Cardiac fibroblast (primary cell): ENCODE data around the gene ITGA1.
A peak's percentile ranks its signal among the peaks of the same experiment; 100 is the strongest.
"Not testable (repeated sequence)": the region's sequence is repeated elsewhere in the genome, so short reads cannot be mapped to it uniquely, and the experiment has no call there.

Source experiments
- DNase-seq, 2 donors: peaks; one replicate each; pipeline versions ENCODE4 v3.0.0 to v3.0.0-alpha.2; 2010; ENCODE audit warnings: low read depth in 2 of 2
- H3K4me3 ChIP-seq, 2 donors: replicated peaks in 1 of 2; 1 replicate in 1 of 2; 2 replicates in 1 of 2; pipeline ENCODE4 v1.5.1; 2011; ENCODE audit warnings: low read depth in 2 of 2, low read length in 2 of 2, mild to moderate bottlenecking in 2 of 2, moderate library complexity in 1 of 2
- TF ChIP-seq, protein P1 (sequence below): IDR thresholded peaks from one replicate; pipeline ENCODE4 v1.5.1; 2011; ENCODE audit warnings: low read depth, mild to moderate bottlenecking, low read length, inconsistent platforms

Gene ITGA1

DNA sequence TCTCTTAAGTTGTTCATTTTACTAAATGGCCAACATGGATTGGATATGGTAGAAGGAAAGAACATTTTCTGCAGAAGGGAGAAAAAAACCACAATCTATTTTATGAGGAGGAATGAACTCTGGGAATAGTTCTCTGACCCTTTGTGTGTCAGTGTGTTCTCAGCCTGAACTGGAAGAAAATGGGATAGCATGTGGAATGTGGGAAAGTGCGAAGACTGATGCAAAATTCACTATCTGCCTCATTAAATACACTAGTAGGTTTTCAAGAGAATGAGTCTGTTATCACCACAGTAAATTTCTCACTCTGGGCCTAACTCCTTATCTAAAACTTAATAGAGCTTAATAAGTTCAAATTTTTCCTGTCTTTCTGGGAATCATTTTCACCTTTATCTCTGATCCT lies 22.7 kb downstream of the ITGA1 start:
- no peak overlapping the region for H3K4me3 ChIP-seq
- no peak for DNase-seq
- TF ChIP-seq, protein P1, sequence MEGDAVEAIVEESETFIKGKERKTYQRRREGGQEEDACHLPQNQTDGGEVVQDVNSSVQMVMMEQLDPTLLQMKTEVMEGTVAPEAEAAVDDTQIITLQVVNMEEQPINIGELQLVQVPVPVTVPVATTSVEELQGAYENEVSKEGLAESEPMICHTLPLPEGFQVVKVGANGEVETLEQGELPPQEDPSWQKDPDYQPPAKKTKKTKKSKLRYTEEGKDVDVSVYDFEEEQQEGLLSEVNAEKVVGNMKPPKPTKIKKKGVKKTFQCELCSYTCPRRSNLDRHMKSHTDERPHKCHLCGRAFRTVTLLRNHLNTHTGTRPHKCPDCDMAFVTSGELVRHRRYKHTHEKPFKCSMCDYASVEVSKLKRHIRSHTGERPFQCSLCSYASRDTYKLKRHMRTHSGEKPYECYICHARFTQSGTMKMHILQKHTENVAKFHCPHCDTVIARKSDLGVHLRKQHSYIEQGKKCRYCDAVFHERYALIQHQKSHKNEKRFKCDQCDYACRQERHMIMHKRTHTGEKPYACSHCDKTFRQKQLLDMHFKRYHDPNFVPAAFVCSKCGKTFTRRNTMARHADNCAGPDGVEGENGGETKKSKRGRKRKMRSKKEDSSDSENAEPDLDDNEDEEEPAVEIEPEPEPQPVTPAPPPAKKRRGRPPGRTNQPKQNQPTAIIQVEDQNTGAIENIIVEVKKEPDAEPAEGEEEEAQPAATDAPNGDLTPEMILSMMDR, result no peak

DNA sequence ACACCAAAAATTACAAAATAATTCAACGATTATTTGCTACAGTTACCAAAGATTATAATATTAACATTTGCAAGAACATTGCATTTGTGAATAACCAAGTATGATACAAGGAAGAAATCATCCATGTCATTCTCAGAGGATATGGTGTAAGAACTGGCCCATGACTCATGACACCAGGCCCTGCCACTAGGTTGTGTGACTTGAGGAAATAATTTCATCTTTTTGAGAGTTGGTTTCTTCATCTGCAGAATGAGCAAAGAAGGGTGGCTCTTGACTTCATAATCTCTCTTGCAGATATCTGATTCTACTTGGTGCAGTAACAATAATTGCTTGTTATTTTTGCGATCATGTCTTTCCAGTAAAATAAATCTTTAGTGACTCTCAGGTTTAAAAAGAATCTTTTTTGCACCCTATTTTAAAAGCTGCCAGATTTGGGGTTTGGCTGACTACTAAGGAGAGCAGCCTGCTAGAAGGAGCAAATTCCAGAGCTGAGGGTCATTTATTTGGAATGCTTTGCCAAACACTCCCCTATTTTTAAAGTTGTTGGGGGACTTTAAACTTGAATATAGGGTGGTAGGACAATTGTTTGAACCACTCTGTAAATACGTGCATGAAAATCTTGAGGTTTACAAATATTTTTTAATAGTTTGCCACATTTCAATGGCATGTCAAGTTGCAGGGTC lies 23.5 kb downstream of the ITGA1 start:
- no peak overlapping the region for H3K4me3 ChIP-seq
- peak; percentile 51 to 88 for DNase-seq
- TF ChIP-seq, protein P1, result no peak

DNA sequence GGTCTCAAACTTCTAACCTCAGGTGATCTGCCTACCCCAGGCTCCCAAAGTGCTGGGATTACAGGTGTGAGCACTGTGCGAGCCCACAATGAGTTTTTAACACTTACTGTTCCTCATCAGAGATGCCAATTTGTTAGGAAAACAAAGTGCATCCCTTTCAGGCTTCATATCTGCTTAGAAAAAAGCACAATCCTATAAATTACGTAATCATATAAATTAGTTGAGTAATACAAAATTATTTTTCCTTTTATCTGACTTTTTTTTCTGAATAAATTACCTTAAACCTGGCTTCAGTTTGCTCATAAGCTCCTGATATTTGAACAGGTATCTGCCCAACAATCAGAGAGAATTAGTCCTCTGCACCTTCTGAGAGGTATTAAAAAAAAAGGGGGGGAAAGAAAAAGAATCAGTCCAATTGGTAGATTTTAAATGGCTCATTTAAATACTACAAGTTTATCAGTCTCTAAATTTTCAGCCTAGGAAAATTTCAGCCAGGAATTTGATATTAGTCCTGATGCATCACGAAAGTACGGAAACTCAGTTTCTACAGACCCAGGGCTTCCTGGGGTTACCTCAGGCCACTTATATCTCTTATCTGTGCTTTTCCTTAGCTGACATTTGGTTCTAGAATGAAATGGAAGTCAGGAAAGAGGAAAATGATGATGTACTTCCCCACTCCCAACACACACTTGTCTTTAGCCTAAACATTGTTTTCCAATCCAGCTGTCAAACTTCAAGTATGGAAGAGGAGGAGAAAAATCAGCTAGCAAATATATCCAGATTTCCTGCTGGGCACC lies 26.8 kb downstream of the ITGA1 start:
- TF ChIP-seq, protein P1, result no peak
- no peak overlapping the region for H3K4me3 ChIP-seq
- no peak for DNase-seq

DNA sequence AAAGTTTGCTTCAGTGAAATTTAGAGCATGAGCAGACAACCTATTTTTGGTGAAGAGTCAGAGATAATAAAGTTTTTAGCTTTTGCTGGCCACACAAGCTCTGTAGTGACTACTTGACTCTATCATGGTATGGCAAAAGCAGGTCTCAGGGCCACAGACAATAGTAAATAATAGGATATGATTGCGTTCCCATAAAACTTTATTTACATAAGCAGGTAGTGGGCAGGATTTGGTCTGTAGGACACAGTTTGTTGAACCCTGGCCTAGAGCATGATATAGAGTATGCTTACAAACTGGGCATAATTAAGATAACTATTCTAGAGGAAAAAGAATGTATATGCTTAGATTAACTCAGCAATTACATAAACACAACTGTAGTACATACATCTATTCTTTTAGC lies 30.1 kb downstream of the ITGA1 start:
- DNase-seq, result no peak
- TF ChIP-seq, protein P1, result no peak

DNA sequence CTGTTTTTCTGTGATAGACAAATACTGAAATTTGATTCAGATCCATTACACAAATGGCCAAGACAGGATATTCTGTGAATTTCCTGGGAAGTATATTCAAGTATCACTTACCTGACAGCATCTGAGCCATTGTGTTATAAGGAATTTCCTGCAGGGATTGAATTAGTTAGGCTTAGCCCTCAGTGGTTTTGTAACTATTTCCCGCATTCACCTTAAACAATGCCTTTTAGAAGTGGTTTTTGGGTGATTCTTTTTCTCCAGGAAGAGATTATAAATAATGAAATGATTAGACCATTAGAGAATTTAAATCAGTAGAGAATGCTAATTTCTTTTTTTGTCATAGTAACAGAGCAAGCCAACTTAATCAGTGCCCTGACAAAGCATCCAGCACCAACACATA lies 30.6 kb downstream of the ITGA1 start:
- no peak overlapping the region for H3K4me3 ChIP-seq
- DNase-seq, result no peak
- TF ChIP-seq, protein P1, result no peak

More for the DNA sequence above, 30.1 kb downstream of the ITGA1 start:
- H3K4me3 ChIP-seq, result no peak overlapping the region

DNA sequence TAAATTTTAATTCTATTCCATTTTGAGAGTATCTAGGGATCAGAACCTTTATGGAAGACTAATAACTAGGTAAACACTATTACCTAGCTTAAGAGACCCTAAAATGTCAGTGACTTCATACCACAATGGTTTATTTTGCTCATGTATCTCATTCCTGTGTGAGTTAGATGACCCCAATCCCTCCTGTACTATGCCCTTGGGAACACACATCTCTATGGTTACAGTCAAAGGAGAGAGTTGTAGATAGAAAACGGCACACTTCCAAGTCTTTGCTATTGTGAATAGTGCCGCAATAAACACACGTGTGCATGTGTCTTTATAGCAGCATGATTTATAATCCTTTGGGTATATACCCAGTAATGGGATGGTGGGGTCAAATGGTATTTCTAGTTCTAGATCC lies 31.1 kb downstream of the ITGA1 start:
- H3K4me3 ChIP-seq, result not testable (repeated sequence)

DNA sequence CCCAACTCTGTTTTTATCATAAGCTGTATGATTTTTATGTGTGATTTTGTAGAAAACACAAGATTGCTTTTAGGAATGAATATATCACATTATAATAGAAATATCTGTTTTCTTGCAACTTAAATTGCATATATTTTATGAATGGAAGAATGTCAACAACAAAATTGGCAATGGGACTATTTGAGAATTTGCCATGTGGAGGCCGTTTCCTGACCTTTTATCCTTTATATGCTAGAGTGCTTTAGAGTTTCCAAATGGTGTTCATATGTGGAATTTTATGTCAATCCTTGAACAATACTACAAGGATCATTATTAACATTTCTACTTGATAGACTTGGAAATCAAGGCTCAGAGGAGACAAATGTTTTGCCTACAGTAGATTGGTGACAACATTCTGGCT lies 34.2 kb downstream of the ITGA1 start:
- TF ChIP-seq, protein P1, result no peak
- no peak for DNase-seq
- H3K4me3 ChIP-seq, result no peak overlapping the region

More for the DNA sequence above, 31.1 kb downstream of the ITGA1 start:
- not testable (repeated sequence) for DNase-seq
